HG02588 (cell line): ENCODE results near the gene CHN2.

Experiments
- ATAC-seq: cut with Tn5 transposase; IDR thresholded peaks from one replicate; pipeline ENCODE4 v1.9.1; 2021; ENCODE audit warnings: mild to moderate bottlenecking, moderate library complexity; ENCODE audit not compliant: unreplicated experiment

Gene CHN2

GRCh38 chr7:29355388-29355787, 160.8 kb downstream of the CHN2 start:
- ATAC-seq, result no peak

- no peak for ATAC-seq
These were observed 162.1 kb downstream of the CHN2 start for GRCh38 chr7:29356631-29357030.

- ATAC-seq, result no peak
These were observed 165.0 kb downstream of the CHN2 start for GRCh38 chr7:29359482-29360093.

GRCh38 chr7:29360633-29361625, 166.4 kb downstream of the CHN2 start:
- no peak for ATAC-seq

- no peak for ATAC-seq
These were observed 167.8 kb downstream of the CHN2 start for GRCh38 chr7:29362380-29362779.

- no peak for ATAC-seq
These were observed 169.3 kb downstream of the CHN2 start for GRCh38 chr7:29363636-29364425.

- ATAC-seq, result no peak
These were observed 170.1 kb downstream of the CHN2 start for GRCh38 chr7:29364661-29365060.

GRCh38 chr7:29365423-29365822, 170.8 kb downstream of the CHN2 start:
- no peak for ATAC-seq

GRCh38 chr7:29367784-29368183, 173.2 kb downstream of the CHN2 start:
- ATAC-seq, result no peak

- ATAC-seq, result no peak
These were observed 175.4 kb downstream of the CHN2 start for GRCh38 chr7:29369909-29370488.

GRCh38 chr7:29370531-29371314, 176.1 kb downstream of the CHN2 start:
- no peak for ATAC-seq

GRCh38 chr7:29371472-29371871, 176.9 kb downstream of the CHN2 start:
- ATAC-seq, result no peak

- no peak for ATAC-seq
These were observed 177.9 kb downstream of the CHN2 start for GRCh38 chr7:29372351-29373090.

GRCh38 chr7:29375641-29376562, 181.3 kb downstream of the CHN2 start:
- no peak for ATAC-seq

GRCh38 chr7:29377718-29378117, 183.1 kb downstream of the CHN2 start:
- no peak for ATAC-seq

GRCh38 chr7:29379551-29379950, 185.0 kb downstream of the CHN2 start:
- ATAC-seq, result no peak

- ATAC-seq, result no peak
These were observed 186.9 kb downstream of the CHN2 start for GRCh38 chr7:29381206-29382094.
